ENCODE measurements around the gene SNX20.

SNX20 gene

DNA sequence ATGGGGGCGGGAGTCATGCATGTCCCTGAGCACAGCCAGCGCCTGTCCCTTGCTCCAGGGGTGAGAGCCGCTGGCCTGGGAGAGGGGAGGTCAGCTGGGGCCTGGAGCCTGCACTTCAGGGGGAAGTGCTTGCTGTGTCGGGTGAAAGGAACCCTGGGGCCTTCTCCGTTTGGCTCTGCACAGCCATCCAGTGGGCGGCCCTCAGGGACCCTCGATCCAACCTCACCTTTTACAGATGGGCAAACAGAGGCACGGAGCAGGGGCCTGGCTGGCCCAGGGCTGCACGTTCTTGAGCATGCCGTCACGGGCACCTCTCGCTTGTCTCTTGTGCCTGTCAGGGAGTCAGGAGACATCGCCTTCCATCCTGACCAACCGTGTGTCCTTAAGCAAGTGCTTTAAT, 1.8 kb downstream of the SNX20 start:
- no peak for DNase-seq

DNA sequence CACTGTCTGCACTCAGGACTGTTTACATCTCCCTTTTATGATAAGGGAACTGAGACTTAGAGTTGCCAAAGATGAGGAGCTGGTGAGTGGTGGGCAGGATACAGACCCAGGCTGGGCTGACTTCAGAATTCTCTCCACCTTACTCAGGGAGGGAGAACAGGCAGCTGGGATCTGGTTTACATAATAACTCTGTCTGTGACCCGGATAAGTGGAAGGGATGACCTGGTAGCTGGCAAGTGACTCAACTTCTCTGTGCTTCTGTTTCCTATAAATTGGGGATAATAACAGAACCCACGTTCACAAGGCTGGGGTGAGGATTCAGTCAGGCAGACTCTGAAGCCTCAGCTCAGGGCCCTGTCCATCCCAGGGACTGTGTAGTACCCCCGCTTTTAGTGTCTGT, 2.6 kb downstream of the SNX20 start:
- DNase-seq, result no peak

DNA sequence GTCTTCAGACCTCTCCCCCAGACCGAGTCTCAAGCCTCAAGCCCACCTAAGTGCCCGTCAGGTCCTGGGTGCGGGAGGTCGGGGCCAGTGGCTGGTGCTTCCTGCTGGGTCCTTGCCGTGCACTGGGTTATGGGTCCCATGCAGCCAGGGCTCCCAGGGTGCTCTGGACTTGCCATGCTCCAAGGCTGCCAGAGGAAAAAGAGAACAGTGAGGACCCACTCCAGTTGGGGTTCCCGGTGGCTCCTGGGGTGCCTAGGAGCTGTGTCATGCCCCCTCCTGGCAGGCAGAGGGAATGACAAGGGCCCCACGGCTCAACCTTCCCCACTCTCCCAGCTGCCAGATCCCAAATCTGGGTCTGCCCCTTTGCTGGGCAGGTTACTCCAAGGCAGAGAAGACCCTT, 3.8 kb downstream of the SNX20 start:
- DNase-seq, result peak in 1 of 2 experiments; percentile 40

- no peak for DNase-seq
These were observed 4.4 kb downstream of the SNX20 start for GRCh38 chr16:50676684-50677225.

- no peak for DNase-seq
These were observed 5.2 kb downstream of the SNX20 start for GRCh38 chr16:50675686-50676610.

- DNase-seq, result no peak
These were observed 6.3 kb downstream of the SNX20 start for GRCh38 chr16:50674831-50675230.

DNA sequence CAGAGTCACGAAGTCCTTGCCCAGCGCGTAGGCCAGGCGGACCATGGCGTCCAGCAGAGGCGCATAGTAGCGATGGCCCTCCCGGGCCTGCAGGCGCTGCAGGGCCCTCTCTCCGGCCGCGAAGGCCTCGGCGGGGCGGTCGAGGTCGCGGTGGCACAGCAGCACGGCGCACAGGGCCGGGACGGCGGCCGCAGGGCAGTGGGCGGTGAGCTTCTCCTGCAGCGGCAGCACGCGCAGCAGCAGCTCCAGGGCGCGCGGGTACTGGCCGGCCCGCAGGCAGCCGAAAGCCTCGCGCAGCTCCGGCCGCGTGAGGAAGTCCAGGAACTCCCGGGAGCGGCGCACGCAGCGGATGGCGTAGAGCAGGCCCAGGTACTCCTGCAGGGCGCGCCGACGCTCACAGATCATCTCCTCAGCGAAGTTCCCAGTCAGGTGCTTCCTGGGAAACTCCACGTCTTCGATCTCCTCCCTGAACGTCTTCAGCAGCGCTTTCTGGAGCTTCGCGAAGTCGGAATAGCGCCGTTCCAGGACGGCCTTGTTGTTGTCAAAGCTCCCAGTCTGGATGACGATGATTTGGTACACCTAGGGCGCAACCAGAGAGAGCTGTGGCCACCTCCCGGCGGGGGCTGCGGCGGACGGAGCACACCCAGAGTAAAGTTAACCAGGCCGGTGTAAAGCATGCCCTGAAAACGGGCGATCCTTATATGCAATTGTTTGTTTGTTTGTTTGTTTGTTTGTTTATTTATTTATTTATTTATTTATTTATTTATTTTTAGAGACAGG, 7.4 kb downstream of the SNX20 start:
- no peak for DNase-seq

GRCh38 chr16:50671644-50672260, 9.4 kb downstream of the SNX20 start:
- DNase-seq, result peak; percentile 68 to 79

- DNase-seq, result no peak
These were observed 10.6 kb downstream of the SNX20 start for GRCh38 chr16:50670476-50670875.

DNA sequence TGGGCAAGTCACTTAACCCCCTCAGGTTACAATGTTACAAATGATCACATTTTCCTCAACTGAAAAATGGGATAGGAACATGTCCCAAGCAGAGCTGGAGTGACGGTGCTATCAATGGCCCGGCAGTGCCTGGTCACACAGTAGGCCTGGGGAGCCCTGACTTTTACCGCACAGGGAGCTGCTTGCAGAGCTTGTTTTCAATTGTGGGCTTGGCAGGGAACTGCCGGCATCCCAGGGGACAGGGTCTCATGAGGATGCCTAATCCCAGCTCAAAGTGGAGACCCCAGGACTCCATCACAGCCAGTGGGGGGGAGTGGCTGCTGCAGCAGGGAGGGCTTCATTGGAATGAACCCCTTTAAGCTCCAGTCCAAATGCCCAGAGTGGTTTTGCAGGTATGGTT, 11.4 kb downstream of the SNX20 start:
- no peak for DNase-seq

GRCh38 chr16:50668368-50669008, 12.6 kb downstream of the SNX20 start:
- no peak for DNase-seq

DNA sequence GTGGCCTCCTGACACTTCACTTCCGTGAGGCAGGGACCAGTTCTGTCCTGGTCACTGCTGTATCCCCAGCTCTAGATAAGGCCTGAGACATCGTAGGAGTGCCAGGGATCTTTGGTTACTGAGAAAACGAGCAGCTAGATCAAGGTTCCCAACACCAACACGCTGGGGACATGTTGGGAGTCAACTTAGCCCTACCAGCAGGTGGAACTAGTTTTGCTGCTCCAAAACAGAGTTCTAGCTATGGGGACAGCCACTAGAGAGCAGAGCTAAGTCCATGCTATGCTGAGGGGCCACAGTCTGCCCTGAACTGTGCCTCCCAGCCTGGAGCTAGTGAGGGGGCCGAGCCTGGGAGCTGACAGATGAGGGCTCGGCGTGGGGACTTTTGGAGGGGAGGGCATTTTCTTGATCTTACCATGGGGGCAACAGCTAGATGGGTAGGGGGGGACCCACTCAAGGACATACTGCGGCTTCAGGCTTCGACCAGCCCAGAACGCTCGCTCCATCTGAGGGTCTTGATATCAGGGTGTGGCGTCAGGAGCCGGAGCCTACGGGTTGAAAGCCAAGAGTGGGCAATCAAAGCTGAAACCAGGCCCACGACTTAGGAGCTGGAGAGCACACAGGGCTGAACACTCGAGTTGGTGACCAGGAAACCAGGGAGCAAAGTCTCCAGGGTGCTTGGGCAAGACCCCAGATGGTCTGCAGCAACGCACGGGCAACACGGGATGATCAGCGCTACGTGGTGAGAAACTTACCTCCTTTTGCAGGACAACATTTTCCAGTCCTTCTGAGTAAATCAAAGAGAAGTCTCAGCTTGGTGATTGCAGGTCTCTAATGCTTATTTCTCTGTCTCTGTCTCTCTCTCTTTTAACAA, 13.4 kb downstream of the SNX20 start:
- DNase-seq, result no peak

- DNase-seq, result peak; percentile 62 to 67
These were observed 14.2 kb downstream of the SNX20 start for GRCh38 chr16:50666658-50667496.

- DNase-seq, result peak; percentile 86 to 90
These were observed 15.8 kb downstream of the SNX20 start for GRCh38 chr16:50665128-50665878.

DNA sequence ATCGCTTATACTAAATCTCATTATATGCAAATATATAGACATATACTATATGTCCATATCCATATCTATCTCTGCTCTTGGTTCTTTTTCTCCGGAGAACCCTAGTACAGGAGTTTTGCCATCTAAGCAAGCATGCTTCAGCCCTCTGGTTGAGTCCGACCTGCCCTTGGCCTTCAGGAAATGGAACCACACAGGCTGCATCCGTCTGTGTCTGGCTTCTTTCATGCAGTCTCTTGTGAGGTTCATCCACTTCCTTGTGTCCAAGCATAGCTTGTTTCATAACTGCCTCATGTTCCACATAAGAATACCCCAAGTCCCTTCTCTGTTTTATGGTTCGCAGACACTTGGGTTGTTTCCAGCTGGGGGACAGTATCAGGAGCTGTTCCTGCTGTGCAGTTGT, 16.8 kb downstream of the SNX20 start:
- no peak for DNase-seq

DNA sequence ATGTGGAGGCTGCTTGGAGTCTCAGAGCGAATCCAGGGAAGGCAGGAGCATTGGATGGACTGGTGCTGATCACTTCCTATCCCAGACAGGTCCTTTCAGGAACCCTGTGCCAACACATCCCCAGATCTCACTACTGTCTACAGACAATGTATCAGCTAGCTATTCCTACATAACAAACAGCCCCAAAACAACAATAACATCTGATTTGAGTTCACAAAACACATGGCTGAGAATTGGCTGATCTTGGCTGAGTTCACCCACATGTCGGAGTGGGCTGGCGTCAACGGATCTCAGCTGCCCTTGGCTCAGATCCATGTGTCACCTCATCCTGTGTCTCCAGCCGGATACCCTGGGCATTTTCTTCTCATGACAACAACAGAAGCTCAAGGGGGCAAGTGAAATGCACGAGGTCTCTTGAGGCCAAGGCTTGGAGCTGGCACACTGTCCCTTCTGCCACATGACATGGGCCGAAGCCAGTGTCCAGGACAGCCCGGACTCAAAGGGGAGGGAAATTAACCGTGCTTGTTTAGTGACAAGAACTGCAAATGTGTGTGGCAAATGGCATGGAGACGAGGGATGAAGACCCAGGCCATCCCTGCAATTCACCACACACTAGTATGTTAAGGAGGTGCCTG, 18.7 kb downstream of the SNX20 start:
- DNase-seq, result no peak

DNA sequence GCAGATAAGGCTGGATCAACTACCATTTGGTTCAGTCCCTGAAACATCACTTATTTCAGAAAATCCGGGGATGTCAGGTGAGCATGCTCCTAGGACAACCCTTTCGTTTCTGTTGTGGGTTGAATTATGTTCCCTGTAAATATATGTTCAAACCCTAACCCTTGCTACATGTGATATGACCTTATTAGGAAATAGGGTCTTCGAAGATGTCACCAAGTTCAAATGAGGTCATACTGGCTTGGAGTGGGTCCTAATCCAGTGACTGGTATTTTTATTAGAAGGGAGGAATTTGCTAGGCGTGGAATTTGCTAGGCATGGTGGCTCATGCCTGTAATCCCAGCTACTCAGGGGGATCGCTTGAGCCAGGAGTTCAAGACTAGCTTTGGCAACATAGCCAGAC, 21.3 kb downstream of the SNX20 start:
- no peak for DNase-seq

- DNase-seq, result no peak
These were observed 23.9 kb downstream of the SNX20 start for GRCh38 chr16:50657241-50657640.

DNA sequence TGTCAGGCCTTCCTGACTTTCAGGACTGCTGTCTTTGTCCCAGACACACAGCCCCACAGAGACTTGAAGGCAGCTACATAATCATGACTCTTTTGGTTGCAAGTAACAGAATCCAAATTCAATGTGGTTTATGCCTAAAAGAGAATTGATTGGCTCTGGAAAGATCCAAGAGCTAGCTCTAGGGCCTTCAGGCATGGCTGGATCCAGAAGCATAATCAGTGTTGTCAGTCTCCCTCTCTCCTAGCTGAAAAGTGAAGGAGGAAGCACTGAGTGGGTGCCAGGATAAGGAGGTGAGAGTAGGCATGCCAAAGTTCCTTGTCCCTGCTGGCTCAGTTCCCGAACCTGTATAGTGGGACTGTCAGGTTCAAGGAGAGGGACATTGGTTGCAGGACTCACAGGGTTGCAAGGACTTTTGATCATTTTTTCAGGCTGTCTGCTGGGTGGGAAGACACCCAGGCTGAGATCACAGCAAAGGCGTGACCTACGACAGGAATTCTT, 25.5 kb downstream of the SNX20 start:
- DNase-seq, result no peak

All from activated CD4-positive, alpha-beta T cell treated with anti-CD3 and anti-CD28 coated beads, Interleukin-2, amount 50 U/mL, for 48 hours (primary cell).